ENCODE data around the gene F3.

GRCh38 chr1:94582565-94582964 is 41.0 kb upstream of the F3 start:
- TF ChIP-seq CTCF (conservative IDR thresholded peaks at IDR 0.05; ENCODE audit: low read depth, low read length) (no peak), EZH2 (IDR thresholded peaks at IDR 0.05; ENCODE audit: low read length, unreplicated experiment) (no peak), EZH2phosphoT487 (IDR thresholded peaks at IDR 0.05; ENCODE audit: borderline replicate concordance, low read length) (no peak)

Measured in PC-3 (cell line).